ENCODE results near the gene DNAJC10.
"Not testable (repeated sequence)": the region's sequence is repeated elsewhere in the genome, so short reads cannot be mapped to it uniquely, and the experiment has no call there.

Gene DNAJC10

DNA sequence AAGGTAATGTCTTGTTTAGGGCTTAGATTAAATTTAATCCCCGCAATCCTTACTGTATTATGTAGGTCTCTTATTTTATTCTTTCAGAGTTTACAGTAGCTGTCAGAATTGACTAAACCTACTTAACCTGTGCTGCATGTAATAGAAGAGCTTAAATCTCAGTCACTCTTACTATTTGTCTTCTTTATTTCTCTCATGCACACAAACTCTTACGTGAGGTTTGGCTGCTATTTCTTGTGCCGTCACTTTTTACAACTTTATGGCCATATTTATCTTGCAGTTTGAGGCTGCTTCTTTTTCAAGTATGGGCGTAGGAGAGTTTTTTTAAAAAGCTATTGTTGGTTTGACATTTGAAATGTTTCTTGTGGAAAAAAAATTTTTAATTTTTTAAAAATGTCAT is 12.0 kb downstream of the DNAJC10 start:
- DNase-seq = no peak

DNA sequence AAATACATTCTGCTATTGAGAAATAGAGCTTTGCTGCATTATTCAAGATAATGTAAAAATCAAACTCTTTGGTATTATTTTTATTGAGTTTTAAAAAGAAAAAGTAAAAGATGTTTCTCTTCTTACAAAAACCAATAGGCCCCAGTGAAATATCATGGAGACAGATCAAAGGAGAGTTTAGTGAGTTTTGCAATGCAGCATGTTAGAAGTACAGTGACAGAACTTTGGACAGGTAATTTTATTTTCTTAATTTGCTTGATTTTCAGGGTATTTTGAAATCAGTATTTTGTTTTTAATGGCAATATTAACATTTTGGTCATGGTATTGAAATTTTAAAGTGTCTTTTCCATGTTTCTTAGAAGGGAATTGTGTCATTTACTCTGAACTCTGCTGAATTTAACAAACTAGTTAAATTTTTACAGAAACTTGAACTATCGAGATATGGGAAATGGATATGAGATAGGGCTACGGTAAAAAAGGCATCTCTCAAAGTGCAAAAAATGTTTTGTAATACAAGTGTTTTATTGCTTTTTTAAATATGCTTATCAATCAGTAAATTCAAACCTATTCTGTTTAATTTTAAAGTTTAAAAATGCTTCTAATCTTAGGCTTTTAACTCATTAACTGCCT is 13.8 kb downstream of the DNAJC10 start:
- no peak for DNase-seq

- no peak for DNase-seq
Measured at GRCh38 chr2:182730486-182730885, 14.4 kb downstream of the DNAJC10 start.

DNA sequence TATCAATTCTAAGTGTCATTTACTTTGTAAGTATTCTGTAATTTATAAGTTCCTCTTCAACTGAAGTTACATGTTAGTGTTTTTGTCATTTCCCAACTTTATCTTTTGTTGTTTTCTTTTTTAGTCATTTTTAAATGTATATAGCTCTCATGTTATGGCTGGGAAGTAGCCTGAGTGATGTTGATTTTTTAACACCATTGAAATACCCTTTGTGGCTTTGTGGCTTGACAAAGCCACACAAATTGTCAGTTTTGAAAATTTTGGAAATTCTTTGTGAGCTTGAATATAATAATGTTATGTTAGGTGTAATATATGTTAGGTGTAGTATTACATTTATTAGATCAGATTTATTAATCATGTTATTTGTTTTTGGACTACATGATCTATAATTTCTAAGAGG is 16.7 kb downstream of the DNAJC10 start:
- no peak for DNase-seq

GRCh38 chr2:182733572-182733971 is 17.5 kb downstream of the DNAJC10 start:
- DNase-seq = no peak

GRCh38 chr2:182736856-182737255 is 20.8 kb downstream of the DNAJC10 start:
- not testable (repeated sequence) for DNase-seq

GRCh38 chr2:182740701-182741100 is 24.6 kb downstream of the DNAJC10 start:
- DNase-seq = no peak

DNA sequence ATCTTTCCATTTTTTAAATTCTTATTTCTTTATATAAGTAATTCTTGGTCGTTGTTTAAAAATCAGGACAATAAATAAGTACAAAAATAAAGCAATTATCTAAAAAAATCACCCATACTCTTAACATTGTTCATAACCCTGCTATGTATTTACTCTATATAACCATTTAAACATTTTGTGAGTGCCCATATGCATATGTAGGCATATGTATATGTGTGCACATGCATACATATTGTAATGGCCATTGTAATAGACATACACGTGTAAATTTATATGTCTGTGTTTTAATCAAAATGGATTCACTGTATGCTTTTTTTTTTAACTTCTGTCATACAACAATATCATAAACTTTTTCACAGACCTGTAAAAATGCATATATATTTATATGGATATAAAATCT is 25.6 kb downstream of the DNAJC10 start:
- no peak for DNase-seq

- no peak for DNase-seq
Measured at GRCh38 chr2:182744490-182744889, 28.4 kb downstream of the DNAJC10 start.

DNA sequence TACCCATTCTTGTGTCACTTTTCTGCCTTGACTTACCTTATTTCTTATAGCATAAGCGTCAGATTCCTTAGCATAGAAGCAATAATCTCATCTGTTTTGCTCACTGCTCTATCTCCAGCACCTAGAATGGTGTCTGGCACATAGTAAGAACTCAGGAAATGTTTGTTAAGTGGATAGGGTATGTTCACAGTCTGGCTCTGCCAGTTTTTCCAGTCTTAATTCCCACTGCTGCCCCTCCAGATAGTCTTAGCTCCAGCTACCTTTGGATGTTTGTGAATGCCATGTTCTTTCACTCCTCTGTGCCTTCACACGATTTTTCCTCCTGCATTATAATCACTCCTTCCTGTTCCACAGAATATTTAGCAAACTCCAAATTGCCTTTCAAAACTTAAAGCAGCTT is 29.0 kb downstream of the DNAJC10 start:
- no peak for DNase-seq

DNA sequence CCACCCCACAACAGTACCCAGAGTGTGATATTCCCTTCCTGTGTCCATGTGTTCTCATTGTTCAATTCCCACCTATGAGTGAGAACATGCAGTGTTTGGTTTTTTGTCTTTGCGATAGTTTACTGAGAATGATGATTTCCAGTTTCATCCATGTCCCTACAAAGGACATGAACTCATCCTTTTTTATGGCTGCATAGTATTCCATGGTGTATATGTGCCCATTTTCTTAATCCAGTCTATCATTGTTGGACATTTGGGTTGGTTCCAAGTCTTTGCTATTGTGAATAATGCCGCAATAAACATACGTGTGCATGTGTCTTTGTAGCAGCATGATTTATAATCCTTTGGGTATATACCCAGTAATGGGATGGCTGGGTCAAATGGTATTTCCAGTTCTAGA is 29.8 kb downstream of the DNAJC10 start:
- DNase-seq = not testable (repeated sequence)

DNA sequence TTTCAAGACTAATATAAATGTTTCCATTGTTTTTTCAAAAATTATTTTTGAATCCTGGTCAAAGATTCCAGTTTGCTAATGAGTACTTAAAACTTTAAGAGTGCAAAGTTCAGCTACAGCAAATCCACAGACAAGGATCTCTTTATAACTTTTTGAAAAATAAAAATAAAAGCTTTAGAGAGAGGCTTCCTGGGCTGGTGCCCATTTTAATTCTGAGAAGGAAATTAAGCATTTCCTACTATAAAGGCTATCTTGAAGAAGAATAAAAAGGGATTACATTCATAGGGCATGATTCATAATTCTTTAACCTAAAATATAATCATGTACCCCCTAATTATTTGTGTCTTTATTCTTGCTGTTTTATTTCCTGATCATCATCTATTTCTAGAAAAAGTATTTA is 38.2 kb downstream of the DNAJC10 start:
- no peak for DNase-seq

- DNase-seq = no peak
Measured at GRCh38 chr2:182758379-182758778, 42.3 kb downstream of the DNAJC10 start.

- DNase-seq = no peak
Measured at GRCh38 chr2:182761903-182762302, 45.8 kb downstream of the DNAJC10 start.

- no peak for DNase-seq
Measured at GRCh38 chr2:182763311-182763912, 47.4 kb downstream of the DNAJC10 start.

- no peak for DNase-seq
Measured at GRCh38 chr2:182766626-182767025, 50.6 kb downstream of the DNAJC10 start.

DNA sequence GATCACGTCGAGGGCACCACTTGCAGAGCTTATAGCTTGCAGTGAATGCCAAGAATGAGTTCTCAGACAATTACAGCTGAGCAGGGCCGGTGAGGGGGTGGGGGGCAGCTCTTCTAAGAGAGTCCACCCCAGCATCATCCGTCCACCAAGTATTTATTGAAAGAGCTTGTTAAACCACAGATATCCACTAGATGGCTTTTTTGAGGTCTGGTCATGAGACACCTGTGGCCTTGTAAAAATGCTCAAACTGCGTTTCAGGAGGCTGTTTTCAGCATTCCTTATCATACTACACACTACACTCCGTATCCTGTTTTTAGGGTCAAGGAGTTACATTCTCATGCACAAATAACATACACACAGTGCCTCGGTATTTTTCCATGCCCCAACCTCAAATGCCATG is 51.5 kb downstream of the DNAJC10 start:
- no peak for DNase-seq

DNA sequence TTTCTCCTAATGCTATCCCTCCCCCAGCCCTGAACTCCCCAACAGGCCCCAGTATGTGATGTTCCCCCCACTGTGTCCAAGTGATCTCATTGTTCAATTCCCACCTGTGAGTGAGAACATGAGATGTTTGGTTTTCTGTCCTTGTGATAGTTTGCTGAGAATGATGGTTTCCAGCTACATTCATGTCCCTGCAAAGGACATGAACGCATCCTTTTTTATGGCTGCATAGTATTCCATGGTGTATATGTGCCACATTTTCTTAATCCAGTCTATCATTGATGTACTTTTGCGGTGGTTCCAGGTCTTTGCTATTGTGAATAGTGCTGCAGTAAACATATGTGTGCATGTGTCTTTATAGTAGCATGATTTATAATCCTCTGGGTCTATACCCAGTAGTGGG is 52.9 kb downstream of the DNAJC10 start:
- DNase-seq = not testable (repeated sequence)

- DNase-seq = no peak
Measured at GRCh38 chr2:182779323-182779722, 63.3 kb downstream of the DNAJC10 start.

DNA sequence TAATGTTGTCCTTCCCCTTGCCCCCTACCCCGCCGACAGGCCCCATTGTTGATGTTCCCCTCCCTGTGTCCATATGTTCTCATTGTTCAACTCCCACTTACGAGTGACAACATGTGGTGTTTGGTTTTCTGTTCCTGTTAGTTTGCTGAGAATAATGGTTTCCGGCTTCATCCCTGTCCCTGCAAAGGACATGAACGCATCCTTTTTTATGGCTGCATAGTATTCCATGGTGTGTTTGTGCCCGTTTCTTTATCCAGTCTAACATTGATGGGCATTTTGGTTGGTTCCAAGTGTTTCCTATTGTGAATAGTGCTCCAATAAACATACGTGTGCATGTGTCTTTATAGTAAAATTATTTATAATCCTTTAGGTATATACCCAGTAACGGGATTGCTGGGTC is 65.0 kb downstream of the DNAJC10 start:
- not testable (repeated sequence) for DNase-seq

GRCh38 chr2:182782686-182783085 is 66.6 kb downstream of the DNAJC10 start:
- DNase-seq = not testable (repeated sequence)

DNA sequence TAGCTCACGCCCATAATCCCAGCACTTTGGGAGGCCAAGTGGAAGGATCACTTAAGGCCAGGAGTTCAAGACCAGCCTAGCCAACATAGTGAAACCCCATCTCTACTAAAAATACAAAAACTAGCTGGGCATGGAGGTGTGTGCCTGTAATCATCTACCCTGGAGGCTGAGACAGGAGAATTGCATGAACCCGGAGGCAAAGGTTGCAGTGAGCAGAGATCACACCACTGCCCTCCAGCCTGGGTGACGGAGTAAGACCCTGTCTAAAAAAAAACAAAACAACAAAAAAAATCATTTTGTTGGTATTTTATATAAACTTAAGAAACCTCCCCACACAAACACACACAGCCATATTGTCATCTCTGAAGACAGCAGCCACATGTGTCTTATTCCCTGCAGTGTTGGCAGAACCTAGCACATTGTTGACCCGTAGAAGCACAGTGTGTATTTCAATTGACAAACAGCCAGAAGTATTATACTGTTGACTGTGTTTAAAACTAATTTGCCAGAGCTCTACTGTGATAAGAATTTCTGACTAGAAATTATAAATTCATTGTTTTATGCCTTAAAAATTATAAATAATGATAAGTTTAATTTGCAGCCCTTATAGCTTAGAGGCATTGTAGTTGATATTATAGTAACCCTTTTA is 68.1 kb downstream of the DNAJC10 start:
- no peak for DNase-seq

DNA sequence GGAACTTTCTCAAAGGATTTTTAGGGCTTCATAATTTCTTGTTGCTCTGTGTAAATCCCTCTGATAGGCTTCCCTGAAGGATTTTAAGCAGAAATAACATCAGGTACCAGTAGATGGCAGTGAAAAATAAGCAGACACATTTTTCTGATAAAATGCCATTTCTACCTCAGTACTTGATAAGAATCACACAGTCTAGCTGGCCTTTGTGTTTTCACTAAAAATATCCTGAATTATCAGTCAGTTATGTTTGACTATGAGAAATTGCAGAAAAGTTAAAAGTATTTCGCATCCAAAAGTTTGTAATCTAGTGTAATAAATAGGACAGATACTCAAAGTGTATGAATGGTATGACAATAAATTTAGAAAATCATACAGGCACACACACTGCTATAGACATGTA is 68.7 kb downstream of the DNAJC10 start:
- no peak for DNase-seq

DNA sequence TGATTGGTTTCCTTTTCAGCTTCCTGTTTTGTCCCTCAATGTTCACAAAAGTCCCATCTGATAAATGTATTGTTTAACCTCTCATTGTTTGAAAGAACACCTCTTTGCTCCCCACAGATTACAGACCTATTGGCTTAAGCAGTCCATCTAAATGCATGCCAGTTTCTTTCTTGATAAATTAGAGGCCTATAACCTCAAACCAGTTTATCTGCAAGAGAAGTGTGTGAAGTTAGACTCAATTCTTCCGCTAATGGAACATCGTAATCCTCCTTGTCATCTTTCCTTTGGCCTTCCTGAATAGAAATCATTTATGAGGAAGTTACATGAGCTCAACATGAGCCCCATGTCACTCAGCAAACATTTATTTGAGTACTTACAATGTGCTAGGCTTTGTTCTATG is 76.4 kb downstream of the DNAJC10 start:
- no peak for DNase-seq

GRCh38 chr2:182798736-182799135 is 82.7 kb downstream of the DNAJC10 start:
- no peak for DNase-seq

Data from activated CD4-positive, alpha-beta T cell treated with anti-CD3 and anti-CD28 coated beads for 48 hours (primary cell).